SK-N-DZ (cell line): ENCODE data around the gene XRCC5.

Experiments used
- DNase-seq: peaks from one replicate; pipeline ENCODE4 v3.0.0-alpha.2; 2015; ENCODE audit warnings: low spot score

Gene XRCC5

GRCh38 chr2:216232721-216233120 is 123.6 kb downstream of the XRCC5 start:
- DNase-seq, result no peak

DNA sequence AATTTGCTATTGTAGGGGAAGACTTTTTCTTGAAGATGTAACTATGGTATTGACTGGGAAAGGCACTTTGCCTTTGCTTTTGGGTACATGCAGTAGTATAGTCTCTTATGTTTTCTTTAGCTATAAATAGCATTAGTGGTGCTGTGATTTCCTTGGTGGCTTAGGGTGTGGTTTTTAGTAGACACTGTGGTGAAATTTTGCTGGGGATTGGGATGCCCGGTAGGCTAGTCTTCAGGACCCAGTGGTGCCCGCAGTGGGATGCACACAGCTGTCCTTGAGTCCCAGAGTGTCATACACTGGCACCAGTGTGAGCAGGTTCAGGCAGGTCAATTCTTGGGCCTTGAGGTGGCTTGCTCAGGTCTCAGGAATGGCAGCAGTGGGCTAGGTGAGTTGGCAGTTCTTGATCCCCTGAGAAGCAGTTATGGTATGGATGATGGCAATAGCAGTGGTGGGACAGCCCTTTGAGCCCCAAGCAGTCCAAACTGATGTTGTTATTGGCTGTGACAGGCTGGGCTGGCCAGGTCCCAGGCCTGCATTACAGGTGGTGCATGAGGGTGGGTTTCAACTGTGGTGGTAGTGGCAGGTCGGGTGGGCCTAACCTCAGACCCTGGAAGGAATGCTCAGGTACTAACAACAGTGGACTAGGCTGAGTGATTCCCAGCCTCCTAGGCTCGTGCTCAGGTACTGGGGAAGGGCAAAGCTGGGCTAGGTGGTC is 124.3 kb downstream of the XRCC5 start:
- DNase-seq, result no peak

- no peak for DNase-seq
These were observed 125.0 kb downstream of the XRCC5 start for GRCh38 chr2:216234106-216234505.

GRCh38 chr2:216235462-216235861 is 126.3 kb downstream of the XRCC5 start:
- DNase-seq, result no peak

GRCh38 chr2:216235896-216236295 is 126.7 kb downstream of the XRCC5 start:
- no peak for DNase-seq

DNA sequence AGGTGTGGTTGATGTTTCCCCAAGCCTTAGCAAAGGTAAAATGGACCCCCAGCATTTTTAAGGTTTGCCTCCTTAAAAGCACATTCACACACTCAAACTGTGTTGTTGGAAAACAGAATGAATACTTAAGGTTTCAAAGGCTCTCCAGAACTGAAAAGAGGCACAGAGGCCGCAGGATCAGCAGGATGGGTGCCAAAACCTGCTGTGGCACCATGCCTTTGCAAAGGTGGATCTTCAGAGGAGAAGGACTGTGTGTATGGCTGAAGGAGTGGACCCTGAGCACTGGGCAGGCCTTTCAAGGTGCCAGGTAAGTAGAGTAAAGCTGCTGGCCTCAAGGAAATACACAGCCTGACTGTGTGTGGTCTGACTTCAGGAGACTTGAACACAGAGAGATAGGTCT is 127.3 kb downstream of the XRCC5 start:
- no peak for DNase-seq

GRCh38 chr2:216242365-216242764 is 133.2 kb downstream of the XRCC5 start:
- peak; percentile 33 for DNase-seq

DNA sequence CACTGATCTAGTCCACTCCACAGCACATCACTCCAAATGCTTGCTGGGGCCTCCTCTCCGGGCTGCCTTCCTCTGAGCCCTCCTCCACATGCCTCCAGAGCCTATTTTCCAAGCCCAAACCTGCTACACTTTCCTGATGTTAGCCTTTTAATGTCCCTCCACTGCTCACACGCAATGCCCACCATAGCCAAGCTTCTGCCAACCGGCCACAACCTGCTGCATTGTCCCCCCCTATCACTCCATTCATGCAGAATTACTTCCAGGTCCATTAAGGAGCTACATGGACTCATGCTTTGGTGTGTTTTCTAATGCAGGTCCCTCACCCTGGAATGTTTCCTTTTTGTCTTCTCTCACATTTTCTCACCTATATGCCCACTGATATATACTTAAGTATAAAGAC is 133.9 kb downstream of the XRCC5 start:
- DNase-seq, result no peak

- DNase-seq, result no peak
These were observed 136.3 kb downstream of the XRCC5 start for GRCh38 chr2:216245391-216245975.

DNA sequence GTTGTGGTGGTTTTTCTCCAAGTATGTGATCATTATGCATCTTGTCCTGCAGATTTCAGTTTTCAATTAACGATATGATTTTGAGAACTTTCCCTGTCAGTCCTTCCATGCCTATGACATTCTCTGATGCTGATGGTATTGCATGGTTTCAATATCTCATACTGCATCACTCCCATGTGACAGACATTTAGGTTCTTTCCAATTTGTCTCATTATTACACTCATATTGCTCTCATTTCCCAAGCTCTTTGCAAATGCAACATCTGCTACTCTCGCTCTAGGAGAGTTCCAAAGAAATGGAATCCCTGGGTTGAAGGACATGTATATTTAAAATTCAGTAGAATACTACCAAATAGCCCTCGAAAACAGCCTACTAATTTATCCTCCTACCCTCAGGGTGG is 137.6 kb downstream of the XRCC5 start:
- DNase-seq, result no peak
